PC-3 (cell line): ENCODE results near the gene FBXW5.

Experiments
- EZH2 ChIP-seq: fragments of 300-600 bp; sonication (generic); IDR thresholded peaks from one replicate; pipeline ENCODE4 v1.6.1; 2017; ENCODE audit warnings: antibody characterized with exemption, mild to moderate bottlenecking, low read length; ENCODE audit not compliant: unreplicated experiment
- EZH2phosphoT487 ChIP-seq: fragments of 300-600 bp; sonication (generic); IDR thresholded peaks from 2 replicates; pipeline ENCODE4 v1.6.1; 2018; ENCODE audit warnings: mild to moderate bottlenecking, antibody characterized with exemption, low read length, borderline replicate concordance
- TF ChIP-seq, protein P1 (sequence below): fragments of 300-600 bp; sonication (generic); conservative IDR thresholded peaks from 2 replicates; pipeline ENCODE4 v1.5.1; 2017; ENCODE audit warnings: antibody characterized with exemption, low read depth, mild to moderate bottlenecking, low read length

DNA sequence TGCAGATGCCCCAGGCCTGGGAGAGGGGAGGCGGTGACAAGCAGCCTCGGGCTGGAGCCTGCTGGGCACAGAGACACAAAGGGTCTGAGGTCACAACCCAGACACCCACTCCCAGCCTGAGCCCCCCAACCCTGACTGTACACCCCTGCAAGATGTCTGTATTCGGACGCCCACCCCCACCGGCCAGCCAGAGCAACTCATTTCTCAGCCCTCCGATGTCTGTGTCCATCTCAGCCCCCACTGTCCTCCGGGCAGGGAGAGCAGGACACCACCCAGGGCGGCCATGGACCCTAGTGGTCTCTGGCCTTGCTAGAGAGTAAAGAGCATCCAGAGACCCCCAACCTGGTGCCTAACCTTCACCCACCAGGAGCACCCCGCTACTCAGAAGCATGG, 11.4 kb upstream of the FBXW5 start:
- TF ChIP-seq, protein P1, sequence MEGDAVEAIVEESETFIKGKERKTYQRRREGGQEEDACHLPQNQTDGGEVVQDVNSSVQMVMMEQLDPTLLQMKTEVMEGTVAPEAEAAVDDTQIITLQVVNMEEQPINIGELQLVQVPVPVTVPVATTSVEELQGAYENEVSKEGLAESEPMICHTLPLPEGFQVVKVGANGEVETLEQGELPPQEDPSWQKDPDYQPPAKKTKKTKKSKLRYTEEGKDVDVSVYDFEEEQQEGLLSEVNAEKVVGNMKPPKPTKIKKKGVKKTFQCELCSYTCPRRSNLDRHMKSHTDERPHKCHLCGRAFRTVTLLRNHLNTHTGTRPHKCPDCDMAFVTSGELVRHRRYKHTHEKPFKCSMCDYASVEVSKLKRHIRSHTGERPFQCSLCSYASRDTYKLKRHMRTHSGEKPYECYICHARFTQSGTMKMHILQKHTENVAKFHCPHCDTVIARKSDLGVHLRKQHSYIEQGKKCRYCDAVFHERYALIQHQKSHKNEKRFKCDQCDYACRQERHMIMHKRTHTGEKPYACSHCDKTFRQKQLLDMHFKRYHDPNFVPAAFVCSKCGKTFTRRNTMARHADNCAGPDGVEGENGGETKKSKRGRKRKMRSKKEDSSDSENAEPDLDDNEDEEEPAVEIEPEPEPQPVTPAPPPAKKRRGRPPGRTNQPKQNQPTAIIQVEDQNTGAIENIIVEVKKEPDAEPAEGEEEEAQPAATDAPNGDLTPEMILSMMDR, result no peak
- TF ChIP-seq EZH2, result no peak
- TF ChIP-seq EZH2phosphoT487, result no peak
